Dedifferentiated amniotic fluid mesenchymal stem cell (primary cell): ENCODE data around the gene SLC4A1AP.

Experiments used
- DNase-seq: peaks from one replicate; pipeline ENCODE4 v3.0.0-alpha.2; 2016; ENCODE audit errors: extremely low spot score

SLC4A1AP gene

GRCh38 chr2:27702302-27702701, 38.6 kb downstream of the SLC4A1AP start:
- no peak for DNase-seq

- DNase-seq: peak; percentile 97
Observed at GRCh38 chr2:27703638-27704341, 40.1 kb downstream of the SLC4A1AP start.

GRCh38 chr2:27704342-27704876, 40.7 kb downstream of the SLC4A1AP start:
- DNase-seq: no peak

- peak; percentile 94 for DNase-seq
Observed at GRCh38 chr2:27705851-27706622, 42.3 kb downstream of the SLC4A1AP start.

- DNase-seq: no peak
Observed at GRCh38 chr2:27707462-27708256, 44.0 kb downstream of the SLC4A1AP start.

- no peak for DNase-seq
Observed at GRCh38 chr2:27708257-27708654, 44.6 kb downstream of the SLC4A1AP start.

GRCh38 chr2:27708666-27709065, 45.0 kb downstream of the SLC4A1AP start:
- DNase-seq: no peak

- no peak for DNase-seq
Observed at GRCh38 chr2:27709326-27709725, 45.6 kb downstream of the SLC4A1AP start.

- no peak for DNase-seq
Observed at GRCh38 chr2:27709960-27710575, 46.4 kb downstream of the SLC4A1AP start.

GRCh38 chr2:27710640-27711430, 47.1 kb downstream of the SLC4A1AP start:
- DNase-seq: no peak

GRCh38 chr2:27711804-27712203, 48.1 kb downstream of the SLC4A1AP start:
- no peak for DNase-seq

- DNase-seq: no peak
Observed at GRCh38 chr2:27712522-27712921, 48.8 kb downstream of the SLC4A1AP start.

- DNase-seq: no peak
Observed at GRCh38 chr2:27713201-27713600, 49.5 kb downstream of the SLC4A1AP start.

GRCh38 chr2:27714053-27714452, 50.4 kb downstream of the SLC4A1AP start:
- DNase-seq: no peak

GRCh38 chr2:27714851-27715291, 51.2 kb downstream of the SLC4A1AP start:
- no peak for DNase-seq

- peak; percentile 43 for DNase-seq
Observed at GRCh38 chr2:27715318-27716210, 51.9 kb downstream of the SLC4A1AP start.

- no peak for DNase-seq
Observed at GRCh38 chr2:27716301-27717069, 52.8 kb downstream of the SLC4A1AP start.

GRCh38 chr2:27717070-27717795, 53.5 kb downstream of the SLC4A1AP start:
- peak; percentile 94 for DNase-seq
